Subcutaneous adipose tissue (tissue), 4 donors: ENCODE results near the gene CASP3. TPM values are rescaled to one million over a fixed set of nuclear protein-coding genes. Genes with fewer than 3 reads are reported as not detected.

ENCODE experiments used
- total RNA-seq, 4 donors: library from RNA; depleted of rRNA; stranded (reverse); fragments of >200 nt; gene quantifications; one replicate each; pipeline ENCODE4 v1.1.0, GENCODE V29; 2016
- TF ChIP-seq, protein P1 (sequence below): fragments of 450-650 bp; IDR thresholded peaks from one replicate; pipeline ENCODE4 v1.5.1; 2016; ENCODE audit warnings: low read depth, mild to moderate bottlenecking, control low read depth, antibody characterized with exemption, moderate library complexity

The CASP3 gene
- total RNA-seq, 4 donors from 2014 or later: 13.8 to 30.3 (median 23.1) TPM

DNA sequence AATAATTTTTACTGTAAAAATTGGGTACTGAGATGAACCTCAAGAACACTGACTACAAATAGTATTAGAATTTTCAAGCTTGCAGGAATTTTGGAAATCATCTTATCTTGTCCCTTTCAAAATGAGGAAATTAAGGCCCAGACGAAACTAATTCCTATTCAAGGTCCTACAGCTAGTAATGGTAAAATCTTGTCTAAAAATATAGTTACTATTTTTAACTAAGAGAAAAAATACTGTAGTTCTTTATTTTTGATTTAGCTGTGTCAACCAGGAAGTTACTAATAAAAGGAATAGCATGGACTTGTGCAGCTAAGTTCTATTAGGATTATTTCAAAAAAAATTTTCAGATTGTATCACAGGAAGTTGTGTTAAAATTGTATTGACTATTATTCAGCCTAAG is 13.0 kb upstream of the CASP3 start:
- TF ChIP-seq, protein P1, sequence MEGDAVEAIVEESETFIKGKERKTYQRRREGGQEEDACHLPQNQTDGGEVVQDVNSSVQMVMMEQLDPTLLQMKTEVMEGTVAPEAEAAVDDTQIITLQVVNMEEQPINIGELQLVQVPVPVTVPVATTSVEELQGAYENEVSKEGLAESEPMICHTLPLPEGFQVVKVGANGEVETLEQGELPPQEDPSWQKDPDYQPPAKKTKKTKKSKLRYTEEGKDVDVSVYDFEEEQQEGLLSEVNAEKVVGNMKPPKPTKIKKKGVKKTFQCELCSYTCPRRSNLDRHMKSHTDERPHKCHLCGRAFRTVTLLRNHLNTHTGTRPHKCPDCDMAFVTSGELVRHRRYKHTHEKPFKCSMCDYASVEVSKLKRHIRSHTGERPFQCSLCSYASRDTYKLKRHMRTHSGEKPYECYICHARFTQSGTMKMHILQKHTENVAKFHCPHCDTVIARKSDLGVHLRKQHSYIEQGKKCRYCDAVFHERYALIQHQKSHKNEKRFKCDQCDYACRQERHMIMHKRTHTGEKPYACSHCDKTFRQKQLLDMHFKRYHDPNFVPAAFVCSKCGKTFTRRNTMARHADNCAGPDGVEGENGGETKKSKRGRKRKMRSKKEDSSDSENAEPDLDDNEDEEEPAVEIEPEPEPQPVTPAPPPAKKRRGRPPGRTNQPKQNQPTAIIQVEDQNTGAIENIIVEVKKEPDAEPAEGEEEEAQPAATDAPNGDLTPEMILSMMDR: no peak

GRCh38 chr4:184660978-184661377 is 11.7 kb upstream of the CASP3 start:
- TF ChIP-seq, protein P1: no peak

GRCh38 chr4:184657144-184657543 is 7.9 kb upstream of the CASP3 start:
- TF ChIP-seq, protein P1: no peak

GRCh38 chr4:184655889-184656869 is 6.9 kb upstream of the CASP3 start:
- TF ChIP-seq, protein P1: no peak

DNA sequence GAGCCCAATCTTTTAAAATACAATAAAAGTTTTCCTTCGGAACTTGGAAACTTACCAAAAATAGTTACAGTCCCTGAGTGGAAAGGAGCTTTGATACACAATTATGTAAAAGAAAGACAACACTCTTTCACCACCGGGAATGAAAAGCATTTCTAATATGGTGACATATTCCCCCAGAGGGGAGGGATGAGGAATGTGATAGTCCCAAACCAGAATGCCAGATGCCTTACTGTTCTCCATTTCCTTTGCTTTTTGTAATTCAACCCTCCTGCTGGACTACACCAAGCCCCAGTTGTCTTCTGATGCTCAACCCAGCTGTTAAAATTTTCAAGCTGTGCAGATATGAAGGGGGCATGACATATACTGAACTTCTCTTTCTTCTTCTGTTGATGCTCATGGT is 4.4 kb upstream of the CASP3 start:
- TF ChIP-seq, protein P1: no peak

GRCh38 chr4:184651899-184652298 is 2.7 kb upstream of the CASP3 start:
- TF ChIP-seq, protein P1: no peak

- TF ChIP-seq, protein P1: no peak
Observed at GRCh38 chr4:184649971-184650855, 966 bp upstream of the CASP3 start.
